Activated T-cell treated with anti-CD3 and anti-CD28 coated beads, Interleukin-2, amount 50 U/mL, for 1 hour (primary cell): ENCODE results near the gene CACNA2D3.

Experiments used
- DNase-seq: peaks from one replicate; pipeline ENCODE4 v3.0.0-alpha.2; 2020

CACNA2D3 gene

GRCh38 chr3:54225841-54226528 lies 103.6 kb downstream of the CACNA2D3 start:
- no peak for DNase-seq

- no peak for DNase-seq
Measured at GRCh38 chr3:54228806-54229205, 106.5 kb downstream of the CACNA2D3 start.

GRCh38 chr3:54232618-54233017 lies 110.3 kb downstream of the CACNA2D3 start:
- DNase-seq = no peak

GRCh38 chr3:54235998-54236397 lies 113.6 kb downstream of the CACNA2D3 start:
- no peak for DNase-seq

GRCh38 chr3:54237109-54237508 lies 114.8 kb downstream of the CACNA2D3 start:
- no peak for DNase-seq

GRCh38 chr3:54237788-54238502 lies 115.6 kb downstream of the CACNA2D3 start:
- no peak for DNase-seq

GRCh38 chr3:54240309-54240708 lies 118.0 kb downstream of the CACNA2D3 start:
- no peak for DNase-seq

GRCh38 chr3:54243056-54243931 lies 120.9 kb downstream of the CACNA2D3 start:
- DNase-seq = no peak

- DNase-seq = no peak
Measured at GRCh38 chr3:54243960-54244682, 121.8 kb downstream of the CACNA2D3 start.

GRCh38 chr3:54251705-54252104 lies 129.4 kb downstream of the CACNA2D3 start:
- DNase-seq = no peak

GRCh38 chr3:54257125-54257720 lies 134.9 kb downstream of the CACNA2D3 start:
- no peak for DNase-seq

GRCh38 chr3:54259636-54260035 lies 137.3 kb downstream of the CACNA2D3 start:
- DNase-seq = no peak

GRCh38 chr3:54261141-54261540 lies 138.8 kb downstream of the CACNA2D3 start:
- DNase-seq = no peak

GRCh38 chr3:54262541-54262940 lies 140.2 kb downstream of the CACNA2D3 start:
- no peak for DNase-seq

- no peak for DNase-seq
Measured at GRCh38 chr3:54262946-54263345, 140.6 kb downstream of the CACNA2D3 start.

GRCh38 chr3:54264050-54264449 lies 141.7 kb downstream of the CACNA2D3 start:
- DNase-seq = no peak

- DNase-seq = no peak
Measured at GRCh38 chr3:54270816-54271526, 148.6 kb downstream of the CACNA2D3 start.

- DNase-seq = no peak
Measured at GRCh38 chr3:54273791-54274190, 151.4 kb downstream of the CACNA2D3 start.

- DNase-seq = no peak
Measured at GRCh38 chr3:54274607-54275006, 152.3 kb downstream of the CACNA2D3 start.

- no peak for DNase-seq
Measured at GRCh38 chr3:54279005-54279583, 156.7 kb downstream of the CACNA2D3 start.

- DNase-seq = no peak
Measured at GRCh38 chr3:54283470-54283869, 161.1 kb downstream of the CACNA2D3 start.
